Spinal cord (tissue), 10 donors: ENCODE data around the gene SOX5. TPM values are rescaled to one million over a fixed set of nuclear protein-coding genes. Genes with fewer than 3 reads are reported as not detected.

ENCODE experiments used
- DNase-seq, 6 donors: peaks; one replicate each; pipeline versions ENCODE4 v3.0.0 to v3.0.0-alpha.2; 2013 to 2015; ENCODE audit warnings: low spot score in 6 of 6, low read depth in 4 of 6
- H3K27ac ChIP-seq: one replicate; pipeline ENCODE4 v1.5.1; 2013; ENCODE audit warnings: low read depth, low read length, control low read depth
- H3K27me3 ChIP-seq: one replicate; pipeline ENCODE4 v1.6.1; 2013; ENCODE audit warnings: low read length; ENCODE audit not compliant: control insufficient read depth, insufficient read depth
- H3K36me3 ChIP-seq: one replicate; pipeline ENCODE4 v1.6.1; 2013; ENCODE audit warnings: low read length; ENCODE audit not compliant: control insufficient read depth, insufficient read depth
- H3K4me1 ChIP-seq: one replicate; pipeline ENCODE4 v1.6.1; 2013; ENCODE audit warnings: low read length; ENCODE audit not compliant: control insufficient read depth, insufficient read depth
- H3K4me3 ChIP-seq: one replicate; pipeline ENCODE4 v1.5.1; 2013; ENCODE audit warnings: low read depth, low read length, control low read depth
- H3K9me3 ChIP-seq: one replicate; pipeline ENCODE4 v1.6.1; 2013; ENCODE audit warnings: low read length; ENCODE audit not compliant: control insufficient read depth, insufficient read depth
- WGBS: methylation state at CpG from one replicate; pipeline ENCODE4 v1.1.5; 2013; ENCODE audit warnings: missing lambda C conversion rate; ENCODE audit not compliant: insufficient coverage; 5-methylcytosine and 5-hydroxymethylcytosine counted together
- polyA plus RNA-seq, 2 donors: library from polyadenylated mRNA; unstranded; fragments of 120-200 nt; gene quantifications; one replicate each; pipeline ENCODE4 v1.2.1, GENCODE V29; 2013; ENCODE audit not compliant: insufficient read length in 2 of 2
- total RNA-seq, 2 donors: library from RNA; depleted of rRNA in 1 of 2; stranded (reverse); fragments of 120-200 nt in 1 of 2; fragments of >200 nt in 1 of 2; gene quantifications; one replicate each; pipeline versions ENCODE4 v1.2.3 to v1.2.4, GENCODE V29; 2013 to 2014
- donor health status: healthy.

SOX5 gene
- total and polyA plus RNA-seq, 4 donors, result 20.3 to 48.8 (median 41.8) TPM

- DNase-seq, result peak in 2 of 6 donors; percentile 16 to 68
- Histone ChIP-seq H3K9me3 (no peaks in the 10 kb centered on the region), H3K4me3 (no peak overlapping the region), H3K27ac (no peak overlapping the region), H3K27me3 (no peaks in the 10 kb centered on the region), H3K36me3 (peaks cover 4% of the 10 kb centered on the region), H3K4me1 (no peaks in the 10 kb centered on the region)
- 73% methylated on average over 5 of the region's 12 CpGs for WGBS
Measured at GRCh38 chr12:23561364-23562345, 387.8 kb downstream of the SOX5 start.

- no peaks in the 10 kb centered on the region for H3K4me1 ChIP-seq
- no peak overlapping the region for H3K27ac ChIP-seq
- WGBS, result no CpG with 5 or more reads among the region's 2 CpGs
- no peaks in the 10 kb centered on the region for H3K9me3 ChIP-seq
- H3K4me3 ChIP-seq, result no peak overlapping the region
- peaks cover 4% of the 10 kb centered on the region for H3K36me3 ChIP-seq
- no peak for DNase-seq
- H3K27me3 ChIP-seq, result no peaks in the 10 kb centered on the region
Measured at GRCh38 chr12:23560611-23561010, 388.9 kb downstream of the SOX5 start.

GRCh38 chr12:23559268-23559753, 390.2 kb downstream of the SOX5 start:
- H3K9me3 ChIP-seq, result no peaks in the 10 kb centered on the region
- no peak overlapping the region for H3K4me3 ChIP-seq
- no peaks in the 10 kb centered on the region for H3K27me3 ChIP-seq
- DNase-seq, result no peak
- no CpG with 5 or more reads among the region's 2 CpGs for WGBS
- no peak overlapping the region for H3K27ac ChIP-seq
- H3K36me3 ChIP-seq, result peaks cover 4% of the 10 kb centered on the region
- no peaks in the 10 kb centered on the region for H3K4me1 ChIP-seq

GRCh38 chr12:23556661-23557060, 392.8 kb downstream of the SOX5 start:
- Histone ChIP-seq H3K4me1 (no peaks in the 10 kb centered on the region), H3K27ac (no peak overlapping the region), H3K9me3 (no peaks in the 10 kb centered on the region), H3K36me3 (peaks cover 4% of the 10 kb centered on the region), H3K4me3 (no peak overlapping the region), H3K27me3 (no peaks in the 10 kb centered on the region)
- no peak for DNase-seq
- WGBS, result no CpG with 5 or more reads among the region's 5 CpGs

- peak in 2 of 6 donors; percentile 28 to 33 for DNase-seq
- H3K27me3 ChIP-seq, result no peaks in the 10 kb centered on the region
- peaks cover 4% of the 10 kb centered on the region for H3K36me3 ChIP-seq
- H3K4me3 ChIP-seq, result peak overlapping the region; percentile 1
- WGBS, result no CpG with 5 or more reads among the region's 2 CpGs
- no peaks in the 10 kb centered on the region for H3K9me3 ChIP-seq
- H3K4me1 ChIP-seq, result no peaks in the 10 kb centered on the region
- peak overlapping the region; percentile 8 for H3K27ac ChIP-seq
Measured at GRCh38 chr12:23555825-23556207, 393.7 kb downstream of the SOX5 start.

- peak overlapping the region; percentile 8 for H3K27ac ChIP-seq
- H3K36me3 ChIP-seq, result peaks cover 4% of the 10 kb centered on the region
- H3K27me3 ChIP-seq, result no peaks in the 10 kb centered on the region
- H3K4me1 ChIP-seq, result no peaks in the 10 kb centered on the region
- peak in 4 of 6 donors; percentile 31 to 78 (median 43) for DNase-seq
- no peaks in the 10 kb centered on the region for H3K9me3 ChIP-seq
- H3K4me3 ChIP-seq, result peak overlapping the region; percentile 1
- WGBS, result 11% methylated on average over 1 of the region's 4 CpGs
Measured at GRCh38 chr12:23555180-23555824, 394.2 kb downstream of the SOX5 start.

GRCh38 chr12:23552417-23552816, 397.1 kb downstream of the SOX5 start:
- no peaks in the 10 kb centered on the region for H3K36me3 ChIP-seq
- H3K9me3 ChIP-seq, result no peaks in the 10 kb centered on the region
- H3K4me1 ChIP-seq, result no peaks in the 10 kb centered on the region
- no peak overlapping the region for H3K27ac ChIP-seq
- WGBS, result no CpG with 5 or more reads among the region's 1 CpG
- H3K27me3 ChIP-seq, result no peaks in the 10 kb centered on the region
- no peak overlapping the region for H3K4me3 ChIP-seq
- no peak for DNase-seq

GRCh38 chr12:23550753-23551152, 398.7 kb downstream of the SOX5 start:
- H3K9me3 ChIP-seq, result no peaks in the 10 kb centered on the region
- WGBS, result no CpG with 5 or more reads among the region's 2 CpGs
- H3K27me3 ChIP-seq, result no peaks in the 10 kb centered on the region
- no peaks in the 10 kb centered on the region for H3K4me1 ChIP-seq
- H3K4me3 ChIP-seq, result no peak overlapping the region
- H3K27ac ChIP-seq, result no peak overlapping the region
- DNase-seq, result peak in 1 of 6 donors; percentile 32
- H3K36me3 ChIP-seq, result no peaks in the 10 kb centered on the region

GRCh38 chr12:23548742-23549141, 400.7 kb downstream of the SOX5 start:
- Histone ChIP-seq H3K4me3 (no peak overlapping the region), H3K36me3 (no peaks in the 10 kb centered on the region), H3K27me3 (no peaks in the 10 kb centered on the region), H3K4me1 (no peaks in the 10 kb centered on the region), H3K27ac (no peak overlapping the region), H3K9me3 (no peaks in the 10 kb centered on the region)
- no peak for DNase-seq
